Activated CD4-positive, alpha-beta memory T cell treated with anti-CD3 and anti-CD28 coated beads for 36 hours (primary cell): ENCODE measurements around the gene CLEC2D. TPM values are rescaled to one million over a fixed set of nuclear protein-coding genes. Genes with fewer than 3 reads are reported as not detected.
"Not testable (repeated sequence)": the region's sequence is repeated elsewhere in the genome, so short reads cannot be mapped to it uniquely, and the experiment has no call there.

Experiments
- CTCF ChIA-PET: fragments of 350-600 bp; sonication (Branson Sonifier 250); formaldehyde crosslinking; loops from one replicate; lab custom pipeline; 2021; ENCODE audit warnings: antibody characterized with exemption, inconsistent platforms; lab: Charles Lee
- POLR2A ChIA-PET: fragments of 350-600 bp; sonication (Branson Sonifier 250); formaldehyde crosslinking; loops from one replicate; lab custom pipeline; 2021; ENCODE audit warnings: antibody characterized with exemption; lab: Charles Lee
- DNase-seq: peaks from one replicate; pipeline ENCODE4 v3.0.0-alpha.2; 2020
- H3K27ac Mint-ChIP-seq: one replicate; pipeline ENCODE4 v1.8.0; 2021; ENCODE audit warnings: mixed read lengths
- H3K27me3 Mint-ChIP-seq: one replicate; pipeline ENCODE4 v1.8.0; 2021; ENCODE audit warnings: mixed read lengths
- H3K36me3 Mint-ChIP-seq: one replicate; pipeline ENCODE4 v1.8.0; 2021; ENCODE audit warnings: mixed read lengths
- H3K4me1 Mint-ChIP-seq: one replicate; pipeline ENCODE4 v1.8.0; 2021; ENCODE audit warnings: low read depth, mixed read lengths
- H3K4me3 Mint-ChIP-seq: one replicate; pipeline ENCODE4 v1.8.0; 2021; ENCODE audit warnings: mild to moderate bottlenecking, mixed read lengths
- H3K9me3 Mint-ChIP-seq: one replicate; pipeline ENCODE4 v1.8.0; 2021; ENCODE audit warnings: mixed read lengths
- intact Hi-C: fragments of 100-400 bp; cut with micrococcal nuclease; formaldehyde crosslinking; loops from one replicate; pipeline ENCODE4 v1.15.1; 2023
- total RNA-seq, 2 experiments: library from RNA; stranded (reverse); gene quantifications; one replicate each; pipeline ENCODE4 v1.2.3, GENCODE V29; 2021

Gene CLEC2D
- total RNA-seq, 2 experiments from 2014 or later = 191 to 199 TPM

GRCh38 chr12:9699898-9700605 lies 30.5 kb downstream of the CLEC2D start:
- intact Hi-C loops = loop anchor here (1.0 to 10.0 kb wide), 5 partner anchors 8 to 365 kb away; partner anchors contain the start of gene CLECL1
- ChIA-PET CTCF (interaction anchor here (0.8 to 2.1 kb wide), 7 partner anchors 8 to 65 kb away, joined by 3 to 24 read pairs (median 4); no protein-coding TSS in a partner anchor), POLR2A (interaction anchor here (0.6 to 2.9 kb wide), 5 partner anchors 15 to 31 kb away, joined by 3 to 7 read pairs (median 4); partner anchors contain the start of gene CLEC2D)
- H3K27ac Mint-ChIP-seq = peak overlapping the region; percentile 39
- H3K36me3 Mint-ChIP-seq = peaks cover 33% of the 10 kb centered on the region
- H3K27me3 Mint-ChIP-seq = no peaks in the 10 kb centered on the region
- peaks cover 65% of the 10 kb centered on the region for H3K4me1 Mint-ChIP-seq
- H3K4me3 Mint-ChIP-seq = no peak overlapping the region
- peaks cover 40% of the 10 kb centered on the region for H3K9me3 Mint-ChIP-seq
- DNase-seq = no peak

- peak overlapping the region; percentile 87 for H3K27ac Mint-ChIP-seq
- no peaks in the 10 kb centered on the region for H3K27me3 Mint-ChIP-seq
- POLR2A ChIA-PET = interaction anchor here (0.6 to 2.9 kb wide), 4 partner anchors 15 to 31 kb away, joined by 3 to 7 read pairs (median 4); partner anchors contain the start of gene CLEC2D
- peaks cover 30% of the 10 kb centered on the region for H3K36me3 Mint-ChIP-seq
- CTCF ChIA-PET = interaction anchor here (1.6 to 2.1 kb wide), 4 partner anchors 8 to 42 kb away, joined by 4 to 24 read pairs (median 6); no protein-coding TSS in a partner anchor
- H3K4me3 Mint-ChIP-seq = no peak overlapping the region
- intact Hi-C loops = loop anchor here (2.0 to 10.0 kb wide), 4 partner anchors 16 to 366 kb away; partner anchors contain the start of gene CLECL1
- DNase-seq = no peak
- H3K9me3 Mint-ChIP-seq = peaks cover 40% of the 10 kb centered on the region
- H3K4me1 Mint-ChIP-seq = peaks cover 69% of the 10 kb centered on the region
These were observed 31.1 kb downstream of the CLEC2D start for GRCh38 chr12:9700606-9700956.

DNA sequence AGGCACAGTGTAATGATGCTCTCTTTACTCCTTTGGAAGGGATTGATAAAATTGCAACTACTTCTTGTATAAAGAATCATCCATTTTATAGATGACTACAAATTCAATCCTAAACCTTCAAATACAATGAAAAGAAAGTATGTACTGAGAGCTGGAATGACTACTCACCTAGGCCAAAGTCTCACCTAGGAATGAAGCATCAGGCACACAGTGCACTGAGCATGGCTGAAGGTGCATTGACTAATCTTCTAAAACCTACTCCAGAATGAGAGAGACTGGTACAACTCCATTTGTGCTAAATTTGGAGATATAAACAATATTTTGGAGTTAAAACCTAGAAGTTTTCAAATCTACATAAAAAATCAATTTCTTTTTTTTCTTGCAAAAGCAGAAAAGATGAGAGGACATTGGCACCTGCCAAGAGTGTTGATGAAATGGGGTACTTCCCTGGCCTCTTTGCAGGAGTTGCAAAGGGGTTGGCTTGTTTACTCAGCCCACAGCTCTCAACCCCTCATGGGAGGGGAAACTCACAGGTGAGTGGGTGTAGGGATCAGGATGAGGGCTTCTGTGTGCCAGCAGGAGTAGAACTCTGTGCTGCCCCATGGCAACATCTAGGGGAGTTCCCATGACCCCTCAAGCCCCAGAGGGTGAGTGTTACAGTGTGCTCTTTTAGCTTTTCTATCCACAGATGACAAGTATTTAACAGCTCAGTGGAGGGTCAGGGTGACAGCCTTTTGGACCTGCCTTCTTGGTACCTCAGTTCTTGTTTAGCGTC lies 32.1 kb downstream of the CLEC2D start:
- peaks cover 34% of the 10 kb centered on the region for H3K9me3 Mint-ChIP-seq
- peak overlapping the region; percentile 66 for H3K4me3 Mint-ChIP-seq
- H3K27ac Mint-ChIP-seq = peak overlapping the region; percentile 87
- intact Hi-C loops = loop anchor here (1.0 to 10.0 kb wide), 5 partner anchors 17 to 367 kb away; partner anchors contain the start of gene CLECL1
- CTCF ChIA-PET = interaction anchor here (0.6 to 1.6 kb wide), 9 partner anchors 9 to 578 kb away, joined by 3 to 5 read pairs (median 3); no protein-coding TSS in a partner anchor
- POLR2A ChIA-PET = interaction anchor here (0.6 to 1.0 kb wide), 3 partner anchors 32 to 54 kb away, joined by 3 to 5 read pairs (median 4); partner anchors contain the start of gene CLEC2D
- DNase-seq = peak; percentile 55
- peaks cover 71% of the 10 kb centered on the region for H3K4me1 Mint-ChIP-seq
- H3K27me3 Mint-ChIP-seq = no peaks in the 10 kb centered on the region
- peaks cover 25% of the 10 kb centered on the region for H3K36me3 Mint-ChIP-seq

- ChIA-PET CTCF (interaction anchor here (0.6 to 1.4 kb wide), 6 partner anchors 9 to 578 kb away, joined by 3 to 4 read pairs (median 3); no protein-coding TSS in a partner anchor), POLR2A (interaction anchor here (0.9 to 1.0 kb wide), 2 partner anchors 32 to 54 kb away, joined by 4 to 5 read pairs; partner anchors contain the start of gene CLEC2D)
- H3K9me3 Mint-ChIP-seq = peaks cover 29% of the 10 kb centered on the region
- peaks cover 20% of the 10 kb centered on the region for H3K36me3 Mint-ChIP-seq
- intact Hi-C loops = loop anchor here (1.0 to 10.0 kb wide), 2 partner anchors 54 to 367 kb away; no protein-coding TSS in a partner anchor
- peak overlapping the region; percentile 66 for H3K4me3 Mint-ChIP-seq
- DNase-seq = peak; percentile 78
- H3K27ac Mint-ChIP-seq = peak overlapping the region; percentile 87
- peaks cover 74% of the 10 kb centered on the region for H3K4me1 Mint-ChIP-seq
- H3K27me3 Mint-ChIP-seq = no peaks in the 10 kb centered on the region
These were observed 32.7 kb downstream of the CLEC2D start for GRCh38 chr12:9702255-9702654.

GRCh38 chr12:9704561-9704960 lies 35.0 kb downstream of the CLEC2D start:
- peaks cover 69% of the 10 kb centered on the region for H3K4me1 Mint-ChIP-seq
- H3K27ac Mint-ChIP-seq, H3K4me3 Mint-ChIP-seq, DNase-seq, H3K27me3 Mint-ChIP-seq, H3K36me3 Mint-ChIP-seq: not testable (repeated sequence)
- ChIA-PET CTCF (interaction anchor here (0.6 kb wide), 1 partner anchor 755 kb away, joined by 4 read pairs; the partner anchor contains the start of gene M6PR), POLR2A (interaction anchor here (1.1 kb wide), 1 partner anchor 49 kb away, joined by 3 read pairs; no protein-coding TSS in a partner anchor)
- intact Hi-C loops = loop anchor here (10.0 kb wide), 1 partner anchor 370 kb away; no protein-coding TSS in a partner anchor
- peaks cover 17% of the 10 kb centered on the region for H3K9me3 Mint-ChIP-seq

DNA sequence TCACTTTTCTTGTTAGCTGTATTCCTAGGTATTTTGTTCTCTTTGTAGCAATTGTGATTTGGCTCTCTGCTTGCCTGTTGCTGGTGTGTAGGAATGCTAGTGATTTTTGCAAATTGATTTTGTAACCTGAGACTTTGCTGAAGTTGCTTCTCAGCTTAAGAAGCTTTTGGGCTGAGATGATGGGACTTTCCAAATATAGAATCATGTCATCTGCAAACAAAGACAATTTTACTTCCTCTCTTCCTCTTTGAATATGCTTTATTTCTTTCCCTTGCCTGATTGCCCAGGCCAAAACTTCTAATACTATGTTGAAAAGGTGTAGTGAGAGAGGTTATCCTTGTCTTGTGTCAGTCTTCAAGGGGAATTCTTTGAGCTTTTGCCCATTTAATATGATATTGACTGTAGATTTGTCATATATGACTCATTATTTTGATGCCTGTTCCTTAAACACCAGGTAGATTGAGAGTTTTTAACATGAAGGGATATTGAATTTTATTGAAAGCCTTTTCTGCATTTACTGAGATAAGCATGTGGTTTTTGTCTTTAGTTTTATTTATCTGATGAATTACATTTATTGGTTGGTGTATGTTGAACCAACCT lies 36.7 kb downstream of the CLEC2D start:
- Mint-ChIP-seq H3K36me3 (peaks cover 9% of the 10 kb centered on the region), H3K4me1 (peaks cover 55% of the 10 kb centered on the region), H3K4me3 (no peak overlapping the region), H3K27ac (peak overlapping the region; percentile 44), H3K27me3 (no peaks in the 10 kb centered on the region), H3K9me3 (peaks cover 17% of the 10 kb centered on the region)
- ChIA-PET CTCF (interaction anchor here (1.1 to 4.9 kb wide), 6 partner anchors 11 to 72 kb away, joined by 3 to 86 read pairs (median 16); no protein-coding TSS in a partner anchor), POLR2A (interaction anchor here (0.8 to 1.0 kb wide), 2 partner anchors 31 to 58 kb away, joined by 4 to 6 read pairs; no protein-coding TSS in a partner anchor)
- intact Hi-C loops = loop anchor here (2.0 to 10.0 kb wide), 2 partner anchors 35 to 371 kb away; no protein-coding TSS in a partner anchor
- DNase-seq = no peak

DNA sequence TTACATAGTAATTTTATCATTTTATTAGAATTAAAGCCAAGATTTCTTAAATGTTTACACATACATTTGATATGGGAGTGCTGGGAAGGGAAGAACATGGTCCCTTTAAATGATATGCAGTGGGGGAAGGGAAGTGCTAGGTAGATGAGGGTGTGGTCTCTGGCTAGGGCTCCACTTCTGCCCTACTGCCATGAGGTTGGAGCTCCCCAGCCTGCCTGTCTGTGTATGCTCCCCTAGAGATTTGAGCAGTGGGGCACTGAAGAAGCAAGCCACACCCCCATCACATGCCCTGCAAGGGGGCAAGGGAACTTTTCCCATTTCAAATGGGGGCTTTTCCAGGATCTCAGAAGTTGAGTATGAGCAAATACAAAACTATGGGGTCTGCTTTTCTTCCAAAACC lies 37.8 kb downstream of the CLEC2D start:
- peaks cover 43% of the 10 kb centered on the region for H3K4me1 Mint-ChIP-seq
- intact Hi-C loops = loop anchor here (2.0 to 10.0 kb wide), 2 partner anchors 33 to 373 kb away; no protein-coding TSS in a partner anchor
- no peaks in the 10 kb centered on the region for H3K27me3 Mint-ChIP-seq
- peak overlapping the region; percentile 85 for H3K27ac Mint-ChIP-seq
- peaks cover 9% of the 10 kb centered on the region for H3K36me3 Mint-ChIP-seq
- H3K9me3 Mint-ChIP-seq = peaks cover 17% of the 10 kb centered on the region
- peak overlapping the region; percentile 62 for H3K4me3 Mint-ChIP-seq
- ChIA-PET POLR2A (interaction anchor here (1.3 kb wide), 1 partner anchor 60 kb away, joined by 4 read pairs; no protein-coding TSS in a partner anchor), CTCF (interaction anchor here (0.7 to 4.9 kb wide), 19 partner anchors 8 to 377 kb away, joined by 3 to 86 read pairs (median 9); no protein-coding TSS in a partner anchor)
- no peak for DNase-seq

GRCh38 chr12:9707864-9708808 lies 38.6 kb downstream of the CLEC2D start:
- ChIA-PET POLR2A (interaction anchor here (0.8 to 1.3 kb wide), 6 partner anchors 9 to 75 kb away, joined by 3 to 8 read pairs (median 4); partner anchors contain the start of gene CLEC2D), CTCF (interaction anchor here (0.6 to 4.9 kb wide), 42 partner anchors 8 to 462 kb away, joined by 3 to 86 read pairs (median 4); partner anchors contain the start of gene CLECL1)
- peaks cover 17% of the 10 kb centered on the region for H3K9me3 Mint-ChIP-seq
- no peaks in the 10 kb centered on the region for H3K27me3 Mint-ChIP-seq
- DNase-seq = peak; percentile 81
- H3K36me3 Mint-ChIP-seq = peaks cover 9% of the 10 kb centered on the region
- peaks cover 40% of the 10 kb centered on the region for H3K4me1 Mint-ChIP-seq
- peak overlapping the region; percentile 62 for H3K4me3 Mint-ChIP-seq
- intact Hi-C loops = loop anchor here (1.0 to 10.0 kb wide), 5 partner anchors 9 to 373 kb away; partner anchors contain the start of gene CLEC2D
- peak overlapping the region; percentile 85 for H3K27ac Mint-ChIP-seq

DNA sequence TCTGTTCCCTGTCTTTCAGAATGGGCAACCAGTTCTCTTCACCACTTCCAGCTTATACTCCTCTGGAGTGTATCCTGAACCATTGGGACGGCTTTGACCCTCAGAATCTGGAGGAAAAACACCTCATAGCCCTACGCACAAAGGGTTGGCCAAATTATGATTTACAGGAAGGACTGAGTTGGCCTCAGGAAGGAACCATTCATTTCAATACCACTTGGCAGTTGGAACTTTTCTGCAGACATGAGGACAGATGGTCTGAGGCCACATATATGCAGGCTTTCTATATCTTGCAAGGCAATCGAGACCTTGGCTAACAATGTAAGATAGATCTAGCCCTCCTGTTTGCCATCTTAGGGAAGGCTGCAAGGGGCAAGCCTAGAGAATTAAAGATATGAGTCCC lies 39.3 kb downstream of the CLEC2D start:
- peaks cover 44% of the 10 kb centered on the region for H3K4me1 Mint-ChIP-seq
- H3K27me3 Mint-ChIP-seq = no peaks in the 10 kb centered on the region
- H3K9me3 Mint-ChIP-seq = peaks cover 17% of the 10 kb centered on the region
- POLR2A ChIA-PET = interaction anchor here (1.1 to 1.2 kb wide), 5 partner anchors 9 to 76 kb away, joined by 3 to 8 read pairs (median 3); no protein-coding TSS in a partner anchor
- peak overlapping the region; percentile 85 for H3K27ac Mint-ChIP-seq
- no peak for DNase-seq
- CTCF ChIA-PET = interaction anchor here (0.6 to 4.9 kb wide), 37 partner anchors 8 to 462 kb away, joined by 3 to 86 read pairs (median 5); partner anchors contain the start of gene CLECL1
- peaks cover 9% of the 10 kb centered on the region for H3K36me3 Mint-ChIP-seq
- no peak overlapping the region for H3K4me3 Mint-ChIP-seq
- intact Hi-C loops = loop anchor here (1.0 to 10.0 kb wide), 4 partner anchors 10 to 374 kb away; partner anchors contain the start of gene CLEC2D
